IMR-90 (cell line): ENCODE results near the gene YLPM1. TPM values are rescaled to one million over a fixed set of nuclear protein-coding genes. Genes with fewer than 3 reads are reported as not detected.
A peak's percentile ranks its signal among the peaks of the same experiment; 100 is the strongest.

Source experiments
- ATAC-seq: fragments of 200-7000 bp; cut with Tn5 transposase; 2 replicates; pipeline ENCODE4 v1.9.1; 2020; ENCODE audit warnings: low read depth, mild to moderate bottlenecking, moderate library complexity
- BruUV-seq: library from RNA; stranded (reverse); fragments of 400-500 nt; replicated peaks from 2 replicates; lab custom pipeline; 2021; lab: Mats Ljungman, UMichigan
- CTCF ChIA-PET: fragments of 300-600 bp; formaldehyde crosslinking; extraction: SDS; loops from one replicate; lab custom pipeline; 2021; ENCODE audit warnings: antibody characterized with exemption; lab: Yijun Ruan, JAX
- POLR2A ChIA-PET: fragments of 300-600 bp; sonication (Branson Sonifier 250); formaldehyde crosslinking; loops from one replicate; lab custom pipeline; 2022; ENCODE audit warnings: antibody characterized with exemption; ENCODE audit not compliant: unreplicated experiment; lab: Charles Lee
- DNase-seq: peaks from one replicate; pipeline ENCODE4 v3.0.0; 2013
- H2AFZ ChIP-seq: replicated peaks from 2 replicates; pipeline ENCODE3; 2013; ENCODE audit warnings: low read length, mild to moderate bottlenecking; ENCODE audit not compliant: poor library complexity
- H2AK5ac ChIP-seq: 2 replicates; pipeline ENCODE4 v1.6.1; 2013; ENCODE audit warnings: low read depth, low read length, inconsistent platforms
- H2AK9ac ChIP-seq: replicated peaks from 2 replicates; pipeline ENCODE3; 2013; ENCODE audit warnings: mild to moderate bottlenecking, low read depth, low read length, moderate library complexity; ENCODE audit not compliant: poor library complexity
- H2BK120ac ChIP-seq: 2 replicates; pipeline ENCODE4 v1.6.1; 2013; ENCODE audit warnings: low read depth, low read length, inconsistent platforms
- H2BK15ac ChIP-seq: 3 replicates; pipeline ENCODE4 v1.6.1; 2013; ENCODE audit warnings: low read depth, low read length, inconsistent platforms
- H2BK20ac ChIP-seq: 2 replicates; pipeline ENCODE4 v1.6.1; 2013; ENCODE audit warnings: low read depth, mild to moderate bottlenecking, inconsistent platforms, low read length, moderate library complexity
- H2BK5ac ChIP-seq: 2 replicates; pipeline ENCODE4 v1.6.1; 2013; ENCODE audit warnings: mild to moderate bottlenecking, low read depth, low read length, inconsistent platforms; ENCODE audit not compliant: poor library complexity, severe bottlenecking
- H3K14ac ChIP-seq: replicated peaks from 2 replicates; pipeline ENCODE4 v1.6.1; 2013; ENCODE audit warnings: low read depth, low read length, inconsistent platforms
- H3K18ac ChIP-seq: 2 replicates; pipeline ENCODE4 v1.6.1; 2013; ENCODE audit warnings: low read depth, low read length, control low read depth
- H3K23ac ChIP-seq: 2 replicates; pipeline ENCODE4 v1.6.1; 2013; ENCODE audit warnings: low read depth, low read length, inconsistent platforms
- H3K27ac ChIP-seq: 2 replicates; pipeline ENCODE4 v1.5.1; 2013; ENCODE audit warnings: mild to moderate bottlenecking, control low read depth, low read length; ENCODE audit not compliant: insufficient read depth
- H3K27me3 ChIP-seq: 2 replicates; pipeline ENCODE4 v1.6.1; 2013; ENCODE audit warnings: low read length; ENCODE audit not compliant: control insufficient read depth, insufficient read depth
- H3K36me3 ChIP-seq: 2 replicates; pipeline ENCODE4 v1.6.1; 2013; ENCODE audit warnings: low read length, mixed read lengths; ENCODE audit not compliant: control insufficient read depth, insufficient read depth
- H3K4ac ChIP-seq: 2 replicates; pipeline ENCODE4 v1.6.1; 2013; ENCODE audit warnings: low read depth, low read length, inconsistent platforms
- H3K4me1 ChIP-seq: 2 replicates; pipeline ENCODE4 v1.6.1; 2013; ENCODE audit warnings: low read length, mixed read lengths; ENCODE audit not compliant: control insufficient read depth, insufficient read depth
- H3K4me2 ChIP-seq: 2 replicates; pipeline ENCODE4 v1.6.1; 2013; ENCODE audit warnings: low read depth, mild to moderate bottlenecking, control low read depth, low read length, moderate library complexity
- H3K4me3 ChIP-seq: 2 replicates; pipeline ENCODE4 v1.5.1; 2013; ENCODE audit warnings: low read depth, mild to moderate bottlenecking, control low read depth, low read length, moderate library complexity; ENCODE audit not compliant: insufficient read depth
- H3K56ac ChIP-seq: 2 replicates; pipeline ENCODE4 v1.6.1; 2013; ENCODE audit warnings: low read length, inconsistent platforms; ENCODE audit not compliant: insufficient read depth; ENCODE audit errors: extremely low read depth
- H3K79me1 ChIP-seq, 2 experiments: 2 replicates each; pipeline ENCODE4 v1.6.1; 2013; ENCODE audit warnings: low read length in 2 of 2, inconsistent platforms in 1 of 2, low read depth in 1 of 2
- H3K9ac ChIP-seq: 2 replicates; pipeline ENCODE4 v1.6.1; 2013; ENCODE audit warnings: low read depth, low read length, control low read depth
- H3K9me1 ChIP-seq: 2 replicates; pipeline ENCODE4 v1.6.1; 2013; ENCODE audit warnings: low read length, inconsistent platforms; ENCODE audit not compliant: insufficient read depth
- H3K9me3 ChIP-seq: 2 replicates; pipeline ENCODE4 v1.6.1; 2013; ENCODE audit warnings: low read length; ENCODE audit not compliant: control insufficient read depth, insufficient read depth
- H4K20me1 ChIP-seq: 2 replicates; pipeline ENCODE4 v1.6.1; 2013; ENCODE audit warnings: low read length, inconsistent platforms; ENCODE audit not compliant: insufficient read depth
- H4K5ac ChIP-seq: 2 replicates; pipeline ENCODE4 v1.6.1; 2013; ENCODE audit warnings: mild to moderate bottlenecking, low read depth, low read length, control low read depth
- H4K8ac ChIP-seq, 2 experiments: 2 replicates each; pipeline ENCODE4 v1.6.1; 2013; ENCODE audit warnings: low read depth in 2 of 2, low read length in 2 of 2, control low read depth in 1 of 2, inconsistent platforms in 1 of 2
- H4K91ac ChIP-seq: 2 replicates; pipeline ENCODE4 v1.6.1; 2013; ENCODE audit warnings: low read depth, low read length, inconsistent platforms; ENCODE audit not compliant: insufficient read depth
- BHLHE40 ChIP-seq: fragments of 150-350 bp; IDR thresholded peaks from 2 replicates; pipeline ENCODE4 v1.6.1; 2016; ENCODE audit warnings: mild to moderate bottlenecking, low read depth, low read length
- CTCF ChIP-seq: conservative IDR thresholded peaks from 2 replicates; pipeline ENCODE4 v1.5.1; 2012; ENCODE audit warnings: mild to moderate bottlenecking, low read depth, low read length, improper control_type of control experiment
- ELK1 ChIP-seq: fragments of 150-350 bp; IDR thresholded peaks from 2 replicates; pipeline ENCODE4 v1.6.1; 2016; ENCODE audit warnings: low read depth, mild to moderate bottlenecking, low read length, moderate library complexity, borderline replicate concordance
- MAFK ChIP-seq: IDR thresholded peaks from 2 replicates; pipeline ENCODE4 v1.6.1; 2012; ENCODE audit warnings: low read depth, low read length, improper control_type of control experiment
- MXI1 ChIP-seq: IDR thresholded peaks from 2 replicates; pipeline ENCODE4 v1.6.1; 2012; ENCODE audit warnings: low read depth, mild to moderate bottlenecking, low read length, moderate library complexity, borderline replicate concordance
- NFE2L2 ChIP-seq: fragments of 150-350 bp; IDR thresholded peaks from 2 replicates; pipeline ENCODE4 v1.6.1; 2016; ENCODE audit warnings: low read depth, mild to moderate bottlenecking, low read length
- POLR2A ChIP-seq: IDR thresholded peaks from 2 replicates; pipeline ENCODE4 v1.6.1; 2012; ENCODE audit warnings: mild to moderate bottlenecking, low read depth, low read length
- RAD21 ChIP-seq: IDR thresholded peaks from 2 replicates; pipeline ENCODE4 v1.6.1; 2012; ENCODE audit warnings: low read length, improper control_type of control experiment
- RCOR1 ChIP-seq: IDR thresholded peaks from 2 replicates; pipeline ENCODE4 v1.6.1; 2012; ENCODE audit warnings: mild to moderate bottlenecking, low read length, improper control_type of control experiment; ENCODE audit not compliant: insufficient replicate concordance
- RFX5 ChIP-seq: IDR thresholded peaks from 2 replicates; pipeline ENCODE4 v1.8.0; 2012; ENCODE audit warnings: low read depth, mild to moderate bottlenecking, low read length, moderate library complexity
- USF2 ChIP-seq: fragments of 150-350 bp; IDR thresholded peaks from 2 replicates; pipeline ENCODE4 v1.6.1; 2017; ENCODE audit warnings: mild to moderate bottlenecking, antibody characterized with exemption, low read length, low read depth
- dilution Hi-C: fragments of 300-500 bp; cut with HindIII; formaldehyde crosslinking; loops from one replicate; pipeline ENCODE4 v1.14.3; 2018; ENCODE audit warnings: low sequenced_read_pairs; ENCODE audit not compliant: unreplicated experiment
- in situ Hi-C: fragments of 300-500 bp; cut with MboI; formaldehyde crosslinking; loops from 3 replicates; pipeline ENCODE4 v1.14.3; 2019; ENCODE audit warnings: low sequenced_read_pairs, inconsistent platforms, mixed read lengths
- intact Hi-C: fragments of 100-400 bp; cut with micrococcal nuclease; formaldehyde crosslinking; loops from 2 replicates; pipeline ENCODE4 v1.10.0; 2022
- polyA plus RNA-seq, 3 experiments: library from polyadenylated mRNA; depleted of rRNA; stranded (reverse); fragments of >200 nt; gene quantifications; 2 replicates each; pipeline ENCODE4 v1.2.3, GENCODE V29; 2012; ENCODE audit warnings: low replicate concordance in 1 of 3
- total RNA-seq: library from RNA; depleted of rRNA; stranded (reverse); fragments of >200 nt; gene quantifications from 2 replicates; pipeline ENCODE4 v1.2.3, GENCODE V29; 2012

Gene YLPM1
- total and polyA plus RNA-seq, 2 of the 4 experiments (the other 2 are of a cell fraction), result 8.2 to 19.7 TPM

GRCh38 chr14:74765721-74766120, 2.6 kb downstream of the YLPM1 start:
- H3K4me2 ChIP-seq, result peak overlapping the region; percentile 99
- TF ChIP-seq RFX5 (no peak), BHLHE40 (no peak), ELK1 (no peak), MXI1 (no peak), NFE2L2 (no peak), MAFK (no peak), POLR2A (no peak), CTCF (no peak), USF2 (no peak), RAD21 (no peak), RCOR1 (no peak)
- CTCF ChIA-PET, result no interaction called here
- no peaks in the 10 kb centered on the region for H3K27me3 ChIP-seq
- H2BK20ac ChIP-seq, result no peak overlapping the region
- H3K9ac ChIP-seq, result peak overlapping the region; percentile 36; the same call in 1 of the 2 replicates
- no peak overlapping the region for H3K23ac ChIP-seq
- H3K18ac ChIP-seq, result no peak overlapping the region
- H3K4me3 ChIP-seq, result peak overlapping the region; percentile 17
- H2BK5ac ChIP-seq, result no peak overlapping the region
- H4K20me1 ChIP-seq, result peaks cover 39% of the 10 kb centered on the region
- no peak for DNase-seq
- peaks cover 1% of the 10 kb centered on the region; the same call in 1 of the 2 replicates for H3K36me3 ChIP-seq
- dilution Hi-C loops (no loop called here), in situ Hi-C loops (no loop called here), intact Hi-C loops (no loop called here)
- H3K56ac ChIP-seq, result no peak overlapping the region
- H2AK9ac ChIP-seq, result no peak overlapping the region
- H2AFZ ChIP-seq, result no peak overlapping the region
- H2BK15ac ChIP-seq, result no peak overlapping the region
- no peak for ATAC-seq
- H4K5ac ChIP-seq, result no peak overlapping the region
- no peak overlapping the region for H3K14ac ChIP-seq
- H4K8ac ChIP-seq, result no peak overlapping the region
- no peak overlapping the region for H2AK5ac ChIP-seq
- peaks cover 5 to 42% of the 10 kb centered on the region in 2 experiments for H3K79me1 ChIP-seq
- POLR2A ChIA-PET, result no interaction called here
- no peak overlapping the region for H3K27ac ChIP-seq
- no peak overlapping the region for H4K91ac ChIP-seq
- no peak overlapping the region for H2BK120ac ChIP-seq
- no TSS peak for BruUV-seq
- H3K9me3 ChIP-seq, result no peaks in the 10 kb centered on the region
- no peaks in the 10 kb centered on the region; the same call in 1 of the 2 replicates for H3K9me1 ChIP-seq
- H3K4me1 ChIP-seq, result peaks cover 4% of the 10 kb centered on the region; the same call in 1 of the 2 replicates
- H3K4ac ChIP-seq, result no peak overlapping the region
